GM19468 (cell line): ENCODE results near the gene PPP1R13L.
"Not testable (repeated sequence)": the region's sequence is repeated elsewhere in the genome, so short reads cannot be mapped to it uniquely, and the experiment has no call there.

ENCODE experiments used
- ATAC-seq: cut with Tn5 transposase; IDR thresholded peaks from one replicate; pipeline ENCODE4 v1.9.1; 2021; ENCODE audit warnings: mild to moderate bottlenecking, moderate library complexity, moderate number of reproducible peaks; ENCODE audit not compliant: unreplicated experiment; ENCODE audit errors: extremely low read depth

PPP1R13L gene

DNA sequence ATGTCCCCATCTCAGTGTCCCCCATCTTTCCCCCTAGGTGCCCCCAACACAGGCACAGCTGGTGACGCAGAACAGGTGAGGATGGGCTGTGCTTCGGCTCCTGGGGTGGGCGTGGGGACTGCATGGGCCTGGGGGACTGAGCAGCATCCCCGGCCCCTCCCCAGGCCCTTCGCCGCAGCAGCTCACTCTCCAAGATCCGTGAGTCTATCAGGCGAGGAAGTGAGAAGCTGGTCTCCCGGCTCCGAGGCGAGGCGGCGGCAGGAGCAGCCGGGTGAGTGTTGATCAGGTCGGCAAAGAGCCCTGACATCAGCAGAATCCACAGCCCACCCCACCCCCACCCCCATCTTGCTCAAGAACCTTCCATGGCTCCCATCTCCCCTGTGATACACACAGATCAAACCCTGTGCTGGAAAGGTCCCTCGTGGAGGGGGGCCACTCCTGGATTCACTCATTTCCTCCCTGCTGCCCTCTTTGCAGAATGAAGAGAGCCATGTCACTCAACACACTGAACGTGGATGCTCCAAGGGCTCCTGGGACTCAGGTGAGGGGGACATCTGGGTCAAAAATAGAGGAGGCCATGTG is 54.3 kb downstream of the PPP1R13L start:
- ATAC-seq = no peak

DNA sequence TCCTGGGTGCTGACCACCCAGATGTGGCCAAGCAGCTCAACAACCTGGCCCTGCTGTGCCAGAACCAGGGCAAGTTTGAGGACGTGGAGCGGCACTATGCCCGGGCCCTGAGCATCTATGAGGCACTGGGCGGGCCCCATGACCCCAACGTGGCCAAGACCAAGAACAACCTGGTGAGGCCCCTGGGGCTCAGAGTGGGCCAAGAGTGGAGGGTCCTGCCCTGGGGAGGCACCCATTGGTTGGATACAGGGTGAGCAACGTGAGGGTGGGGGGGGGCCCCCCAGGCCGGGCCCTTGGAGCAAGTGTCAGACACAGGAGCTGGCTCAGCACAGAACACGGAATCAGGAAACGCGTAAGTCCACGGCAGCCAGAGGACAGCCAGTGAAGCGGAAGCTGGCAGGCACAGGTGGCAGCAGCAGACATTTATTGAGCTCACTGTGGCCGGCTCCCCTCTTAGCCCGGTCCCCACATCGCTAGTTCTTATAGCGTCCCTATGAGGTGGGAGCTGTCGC is 55.4 kb downstream of the PPP1R13L start:
- no peak for ATAC-seq

GRCh38 chr19:45349126-45349415 is 55.8 kb downstream of the PPP1R13L start:
- ATAC-seq = no peak

DNA sequence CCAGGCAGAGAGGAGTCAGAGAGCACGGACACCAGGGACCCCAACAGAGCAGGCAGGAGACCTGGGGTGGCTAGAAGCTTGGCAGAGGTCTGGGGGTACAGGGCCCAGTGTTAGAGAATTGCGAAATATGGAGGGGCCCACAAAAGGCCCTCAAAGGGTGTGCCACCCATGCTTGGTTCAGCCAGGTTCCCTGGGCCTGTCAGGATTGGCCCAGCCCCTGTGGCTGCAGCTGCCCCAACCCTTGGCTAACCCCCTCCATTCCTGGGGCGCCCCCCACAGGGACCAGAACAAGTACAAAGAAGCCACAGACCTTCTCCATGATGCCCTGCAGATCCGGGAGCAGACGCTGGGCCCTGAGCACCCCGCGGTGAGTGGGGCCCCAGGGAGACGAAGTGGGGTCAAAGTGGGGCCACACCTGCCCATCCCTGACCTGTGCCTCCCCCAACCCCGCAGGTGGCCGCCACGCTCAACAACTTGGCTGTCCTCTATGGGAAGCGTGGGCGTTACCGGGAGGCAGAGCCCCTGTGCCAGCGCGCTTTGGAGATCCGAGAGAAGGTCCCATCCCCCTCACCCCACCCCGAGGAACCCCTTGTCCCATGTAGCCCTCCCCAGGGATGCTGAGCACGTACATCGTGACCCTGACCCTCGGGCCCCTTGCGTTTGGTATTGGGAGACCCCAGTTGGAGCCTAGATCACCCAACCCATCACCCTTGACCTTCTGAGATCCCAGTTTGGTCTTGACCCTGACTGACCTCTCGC is 56.3 kb downstream of the PPP1R13L start:
- no peak for ATAC-seq

DNA sequence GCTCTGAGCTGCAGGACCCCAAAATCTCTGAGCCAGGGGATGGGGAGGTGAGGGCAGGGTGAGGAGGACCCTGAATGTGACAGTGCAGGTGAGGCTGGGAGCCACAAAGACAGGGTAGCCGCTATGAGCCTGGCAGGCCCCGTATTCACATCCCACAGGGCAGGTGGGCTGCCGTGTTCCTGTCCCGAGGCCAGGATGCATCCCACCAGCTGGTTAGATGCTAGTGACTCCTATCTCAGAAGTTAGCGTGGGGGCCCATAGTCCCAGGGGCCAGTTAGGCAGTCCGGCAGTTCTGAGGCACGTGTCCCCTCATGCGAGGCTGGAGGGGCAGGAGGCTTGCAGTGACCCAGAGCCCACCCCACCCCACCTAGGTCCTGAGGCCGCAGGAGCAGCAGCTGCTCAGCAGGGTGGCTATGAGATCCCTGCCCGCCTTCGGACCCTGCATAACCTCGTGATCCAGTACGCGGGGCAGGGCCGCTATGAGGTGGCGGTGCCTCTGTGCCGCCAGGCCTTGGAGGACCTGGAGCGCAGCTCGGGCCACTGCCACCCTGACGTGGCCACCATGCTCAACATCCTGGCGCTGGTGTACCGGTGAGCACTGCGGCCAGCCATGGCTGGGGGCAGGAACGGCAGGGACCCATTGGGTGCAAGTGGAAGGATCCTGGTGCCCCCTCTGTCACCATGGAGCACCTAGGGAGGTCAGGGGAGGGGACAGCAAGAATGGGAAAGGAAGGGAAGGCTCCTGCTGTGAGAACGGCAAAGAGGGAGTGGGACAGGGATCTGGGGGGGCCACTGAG is 57.1 kb downstream of the PPP1R13L start:
- ATAC-seq = no peak

DNA sequence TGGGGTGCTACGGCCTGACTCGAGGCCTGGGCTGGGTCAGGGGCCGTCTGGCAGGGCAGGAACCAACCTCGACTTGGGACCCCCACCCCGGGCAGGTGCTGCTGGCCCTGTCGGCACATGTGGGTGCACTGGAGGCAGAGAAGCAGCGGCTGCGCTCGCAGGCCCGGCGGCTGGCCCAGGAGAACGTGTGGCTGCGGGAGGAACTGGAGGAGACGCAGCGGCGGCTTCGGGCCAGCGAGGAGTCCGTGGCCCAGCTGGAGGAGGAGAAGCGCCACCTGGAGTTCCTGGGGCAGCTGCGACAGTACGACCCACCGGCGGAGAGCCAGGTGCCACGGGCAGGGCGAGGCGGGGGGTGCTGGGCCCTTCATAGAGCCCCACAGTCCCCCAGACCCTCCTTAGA is 58.4 kb downstream of the PPP1R13L start:
- no peak for ATAC-seq

DNA sequence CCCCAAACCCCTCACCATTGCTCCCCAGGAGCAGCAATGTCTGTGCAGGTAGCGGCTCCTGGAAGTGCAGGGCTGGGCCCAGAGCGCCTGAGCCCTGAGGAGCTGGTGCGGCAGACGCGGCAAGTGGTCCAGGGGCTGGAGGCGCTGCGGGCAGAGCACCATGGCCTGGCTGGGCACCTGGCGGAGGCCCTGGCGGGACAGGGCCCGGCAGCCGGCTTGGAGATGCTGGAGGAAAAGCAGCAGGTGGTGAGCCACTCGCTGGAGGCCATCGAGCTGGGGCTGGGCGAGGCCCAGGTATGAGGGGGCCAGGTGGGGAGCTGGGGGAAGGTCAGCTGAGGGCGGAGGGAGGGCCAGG is 59.4 kb downstream of the PPP1R13L start:
- ATAC-seq = no peak

- no peak for ATAC-seq
Observed at GRCh38 chr19:45344621-45345505, 60.0 kb downstream of the PPP1R13L start.

DNA sequence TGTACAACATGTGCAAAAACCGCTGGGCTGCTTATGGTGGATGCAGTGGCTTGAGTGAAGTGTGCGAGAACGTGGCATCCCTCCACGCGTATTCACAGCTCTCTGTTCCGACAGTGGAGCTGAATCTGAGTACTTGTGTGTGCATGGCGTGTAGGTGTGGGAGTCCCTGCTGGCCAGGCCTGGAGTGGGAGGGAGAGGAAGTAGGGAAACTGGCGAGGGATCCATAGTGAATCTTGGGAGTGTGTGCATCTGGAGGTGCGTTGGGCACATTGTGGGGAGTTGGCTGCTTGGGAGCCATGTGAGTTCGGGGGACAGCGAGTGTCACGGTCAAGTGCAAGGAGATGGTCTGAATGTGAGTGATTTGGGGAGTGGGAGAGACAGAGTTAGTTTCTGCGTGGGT is 62.0 kb downstream of the PPP1R13L start:
- ATAC-seq = no peak

DNA sequence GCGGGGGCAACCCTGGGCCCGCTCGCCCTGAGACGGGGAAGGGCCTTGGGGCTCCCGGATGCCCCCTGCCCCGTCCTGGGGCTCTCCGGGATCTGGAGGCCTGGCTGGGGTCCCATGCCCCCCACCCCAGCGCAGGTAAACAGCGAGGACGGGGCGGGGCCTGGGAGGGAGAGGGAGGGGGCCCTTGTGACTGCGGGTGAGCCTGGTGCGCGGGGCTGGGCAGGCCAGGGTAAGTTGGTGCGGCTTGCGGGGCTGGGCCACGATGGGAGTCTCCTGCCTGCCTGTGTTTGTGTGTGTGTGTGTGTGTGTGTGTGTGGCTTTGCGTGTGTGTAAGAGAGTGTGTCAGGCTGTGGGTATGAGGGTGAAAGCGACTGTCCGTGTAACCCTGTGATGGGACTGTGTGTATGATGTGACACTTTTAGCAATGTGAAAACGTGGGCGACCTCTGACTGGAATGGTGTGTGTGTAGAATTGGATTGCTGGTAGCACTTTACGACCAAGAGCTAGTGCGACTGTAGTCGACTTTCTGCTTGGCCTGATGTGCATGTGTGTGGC is 63.9 kb downstream of the PPP1R13L start:
- ATAC-seq = no peak

DNA sequence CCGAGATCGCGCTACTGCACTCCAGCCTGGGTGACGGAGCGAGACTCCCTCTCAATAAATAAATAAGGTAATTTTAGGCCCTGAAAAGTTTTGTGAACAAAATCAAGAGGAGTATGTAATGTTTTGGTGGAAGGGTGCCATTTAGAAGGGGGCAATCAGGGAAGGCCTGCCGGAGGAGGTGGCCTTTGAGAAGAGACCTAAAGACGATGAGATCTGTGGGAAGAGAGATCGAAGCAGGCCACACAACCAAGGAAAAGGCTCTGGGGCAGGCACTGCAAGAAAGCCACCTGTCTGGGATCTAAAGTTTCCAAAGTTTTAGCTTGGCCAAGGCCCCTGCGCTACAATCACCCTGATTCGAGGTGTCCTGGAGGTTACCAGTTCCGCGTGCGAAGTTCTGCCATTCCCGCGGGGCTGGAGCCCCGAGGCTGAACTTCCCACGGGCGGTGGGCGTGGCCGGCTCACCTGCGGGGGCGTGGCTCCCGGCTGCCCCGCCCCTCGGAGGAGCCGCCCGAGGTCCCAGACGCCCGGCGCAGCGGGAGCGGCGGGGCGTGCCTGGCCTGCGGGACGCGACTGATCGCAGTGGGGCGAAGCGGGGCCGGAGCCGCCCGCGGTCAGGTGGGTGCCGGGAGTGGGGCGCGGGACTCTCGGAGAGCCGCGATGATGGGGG is 64.5 kb downstream of the PPP1R13L start, which contains the start of gene KLC3:
Gene KLC3, plus strand, starts transcription at position 519 of the 667 bp plus-strand sequence. CDS start 4,792 bp downstream, outside the sequence.
- ATAC-seq = no peak

- no peak for ATAC-seq
Observed at GRCh38 chr19:45339629-45340028, 65.2 kb downstream of the PPP1R13L start.

- ATAC-seq = no peak
Observed at GRCh38 chr19:45336696-45337251, 68.1 kb downstream of the PPP1R13L start.

DNA sequence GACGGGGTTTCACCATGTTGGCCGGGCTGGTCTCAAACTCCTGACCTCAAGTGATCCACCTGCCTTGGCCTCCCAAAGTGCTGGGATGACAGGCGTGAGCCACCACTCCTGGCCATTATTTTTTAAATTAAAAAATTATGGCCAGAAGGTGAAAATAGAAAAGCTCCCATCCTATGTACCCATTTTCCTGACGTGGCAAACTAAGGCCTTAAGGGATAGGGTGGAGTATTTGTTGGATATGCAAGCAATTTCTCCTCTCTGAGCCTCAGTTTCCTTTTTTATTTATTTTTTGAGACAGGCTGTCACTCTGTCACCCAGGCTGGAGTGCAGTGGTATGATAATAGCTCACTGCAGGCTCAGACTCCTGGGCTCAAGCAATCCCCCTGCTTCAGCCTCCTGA is 70.0 kb downstream of the PPP1R13L start:
- not testable (repeated sequence) for ATAC-seq

- no peak for ATAC-seq
Observed at GRCh38 chr19:45333609-45334303, 71.1 kb downstream of the PPP1R13L start.

- no peak for ATAC-seq
Observed at GRCh38 chr19:45331411-45331810, 73.5 kb downstream of the PPP1R13L start.
